NB4 (cell line): ENCODE data around the gene FAM8A1.

Experiments
- DNase-seq: peaks from one replicate; pipeline ENCODE4 v3.0.0; 2010; ENCODE audit warnings: low read depth
- H3K4me3 ChIP-seq: one replicate; pipeline ENCODE4 v1.5.1; 2011; ENCODE audit warnings: mild to moderate bottlenecking, low read depth, low read length, moderate library complexity
- CTCF ChIP-seq: IDR thresholded peaks from one replicate; pipeline ENCODE4 v1.5.1; 2012; ENCODE audit warnings: low read depth, low read length
- MAX ChIP-seq: IDR thresholded peaks from 2 replicates; pipeline ENCODE4 v1.6.1; 2011; ENCODE audit warnings: low read depth, low read length
- MYC ChIP-seq: IDR thresholded peaks from 2 replicates; pipeline ENCODE4 v1.6.1; 2011; ENCODE audit warnings: low read depth, low read length
- POLR2A ChIP-seq: IDR thresholded peaks from 2 replicates; pipeline ENCODE4 v1.6.1; 2011; ENCODE audit warnings: mild to moderate bottlenecking; ENCODE audit not compliant: insufficient read length; ENCODE audit errors: extremely low read depth

The FAM8A1 gene

GRCh38 chr6:17599877-17600526, at the start of gene FAM8A1:
TSS of gene FAM8A1 (plus strand) at chr6:17600302. CDS start at chr6:17600410, 108 bp downstream.
- DNase-seq = peak; percentile 96
- TF ChIP-seq POLR2A = peak; percentile 69
- TF ChIP-seq MYC = no peak
- TF ChIP-seq MAX = 0 out of 2 replicates have a peak, but pooled peaks have one; percentile 22
- H3K4me3 ChIP-seq = peak within 1 kb of the TSS; percentile 71

- no peak for DNase-seq
- TF ChIP-seq MAX = no peak
- no peak for TF ChIP-seq MYC
- TF ChIP-seq CTCF = no peak
- TF ChIP-seq POLR2A = no peak
- H3K4me3 ChIP-seq = no peak overlapping the region
These were observed 48.6 kb upstream of the FAM8A1 start for GRCh38 chr6:17551383-17551958.

GRCh38 chr6:17552861-17553260, 47.2 kb upstream of the FAM8A1 start:
- TF ChIP-seq CTCF (no peak), POLR2A (no peak), MYC (no peak), MAX (no peak)
- no peak for DNase-seq
- no peak overlapping the region for H3K4me3 ChIP-seq

GRCh38 chr6:17556014-17556413, 44.1 kb upstream of the FAM8A1 start:
- H3K4me3 ChIP-seq = no peak overlapping the region
- TF ChIP-seq MYC (no peak), POLR2A (no peak), CTCF (no peak), MAX (no peak)
- DNase-seq = no peak

- no peak for DNase-seq
- no peak for TF ChIP-seq CTCF
- no peak for TF ChIP-seq MYC
- no peak for TF ChIP-seq POLR2A
- no peak for TF ChIP-seq MAX
- H3K4me3 ChIP-seq = no peak overlapping the region
These were observed 37.5 kb upstream of the FAM8A1 start for GRCh38 chr6:17562636-17563035.

GRCh38 chr6:17565399-17565798, 34.7 kb upstream of the FAM8A1 start:
- no peak for TF ChIP-seq CTCF
- no peak for TF ChIP-seq MAX
- TF ChIP-seq MYC = no peak
- no peak for TF ChIP-seq POLR2A
- H3K4me3 ChIP-seq = no peak overlapping the region
- no peak for DNase-seq
